CD4-positive, alpha-beta T cell treated with Interleukin-1 beta for 1 hour (primary cell): ENCODE data around the gene SUZ12.
"Not testable (repeated sequence)": the region's sequence is repeated elsewhere in the genome, so short reads cannot be mapped to it uniquely, and the experiment has no call there.

Experiments used
- DNase-seq, 2 donors: peaks; one replicate each; pipeline ENCODE4 v3.0.0-alpha.2; 2020 to 2022

The SUZ12 gene

GRCh38 chr17:32042266-32042665 lies 105.5 kb downstream of the SUZ12 start:
- not testable (repeated sequence) for DNase-seq

GRCh38 chr17:32045611-32046010 lies 108.8 kb downstream of the SUZ12 start:
- not testable (repeated sequence) for DNase-seq

DNA sequence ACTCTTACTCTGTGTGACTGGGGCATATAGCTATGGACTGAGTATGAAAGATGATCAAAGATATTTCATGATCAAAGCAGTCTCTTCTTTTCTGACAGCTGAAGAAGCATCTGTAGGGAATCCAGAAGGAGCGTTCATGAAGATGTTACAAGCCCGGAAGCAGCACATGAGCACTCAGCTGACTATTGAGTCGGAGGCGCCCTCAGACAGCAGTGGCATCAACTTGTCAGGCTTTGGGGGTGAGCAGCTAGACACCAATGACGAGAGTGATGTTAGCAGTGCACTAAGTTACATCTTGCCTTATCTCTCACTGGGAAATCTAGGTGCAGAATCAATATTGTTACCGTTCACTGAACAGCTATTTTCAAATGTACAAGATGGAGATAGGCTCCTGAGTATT lies 110.9 kb downstream of the SUZ12 start:
- not testable (repeated sequence) for DNase-seq
